Measurements from ENCODE around the gene ARID3C.

Gene ARID3C

DNA sequence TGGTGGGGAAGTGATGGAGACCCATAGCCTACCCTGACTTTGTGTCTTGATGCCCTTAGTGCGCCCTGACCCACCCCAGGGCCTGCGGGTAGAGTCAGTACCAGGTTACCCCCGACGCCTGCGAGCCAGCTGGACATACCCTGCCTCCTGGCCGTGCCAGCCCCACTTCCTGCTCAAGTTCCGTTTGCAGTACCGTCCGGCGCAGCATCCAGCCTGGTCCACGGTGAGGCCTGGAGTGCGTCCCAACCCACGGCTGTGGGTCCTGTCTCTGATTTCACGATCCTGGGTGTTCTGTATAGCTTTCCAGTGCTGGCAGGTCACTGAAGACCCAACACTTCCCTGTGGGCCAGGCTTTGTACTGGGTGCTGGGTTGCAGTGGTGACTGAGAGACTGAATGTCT lies 29.6 kb upstream of the ARID3C start:
- DNase-seq (ENCODE audit: low read depth): no peak
- TF ChIP-seq, protein P1, sequence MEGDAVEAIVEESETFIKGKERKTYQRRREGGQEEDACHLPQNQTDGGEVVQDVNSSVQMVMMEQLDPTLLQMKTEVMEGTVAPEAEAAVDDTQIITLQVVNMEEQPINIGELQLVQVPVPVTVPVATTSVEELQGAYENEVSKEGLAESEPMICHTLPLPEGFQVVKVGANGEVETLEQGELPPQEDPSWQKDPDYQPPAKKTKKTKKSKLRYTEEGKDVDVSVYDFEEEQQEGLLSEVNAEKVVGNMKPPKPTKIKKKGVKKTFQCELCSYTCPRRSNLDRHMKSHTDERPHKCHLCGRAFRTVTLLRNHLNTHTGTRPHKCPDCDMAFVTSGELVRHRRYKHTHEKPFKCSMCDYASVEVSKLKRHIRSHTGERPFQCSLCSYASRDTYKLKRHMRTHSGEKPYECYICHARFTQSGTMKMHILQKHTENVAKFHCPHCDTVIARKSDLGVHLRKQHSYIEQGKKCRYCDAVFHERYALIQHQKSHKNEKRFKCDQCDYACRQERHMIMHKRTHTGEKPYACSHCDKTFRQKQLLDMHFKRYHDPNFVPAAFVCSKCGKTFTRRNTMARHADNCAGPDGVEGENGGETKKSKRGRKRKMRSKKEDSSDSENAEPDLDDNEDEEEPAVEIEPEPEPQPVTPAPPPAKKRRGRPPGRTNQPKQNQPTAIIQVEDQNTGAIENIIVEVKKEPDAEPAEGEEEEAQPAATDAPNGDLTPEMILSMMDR (IDR thresholded peaks at IDR 0.05; ENCODE audit: control insufficient read depth, insufficient read depth, low read depth, low read length, missing control alignments): no peak
- H3K4me3 ChIP-seq (ENCODE audit: control insufficient read depth, low read depth, low read length): no peak overlapping the region

DNA sequence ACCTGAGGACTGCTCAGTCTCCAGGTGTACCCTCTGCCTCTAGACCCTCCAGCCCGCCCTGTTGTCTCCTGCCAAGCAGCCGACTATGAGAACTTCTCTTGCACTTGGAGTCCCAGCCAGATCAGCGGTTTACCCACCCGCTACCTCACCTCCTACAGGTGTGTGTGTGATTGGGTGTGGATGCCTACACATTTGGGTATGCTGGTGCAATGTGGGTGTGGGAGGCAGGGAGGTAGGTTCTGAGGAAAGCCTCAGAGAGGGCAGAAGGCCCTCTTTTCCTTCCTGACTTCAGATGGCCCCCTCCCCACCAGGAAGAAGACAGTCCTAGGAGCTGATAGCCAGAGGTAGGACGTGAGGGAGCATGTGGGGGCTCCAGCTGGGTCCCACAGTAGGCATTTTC lies 28.1 kb upstream of the ARID3C start:
- TF ChIP-seq, protein P1 (IDR thresholded peaks at IDR 0.05; ENCODE audit: control insufficient read depth, insufficient read depth, low read depth, low read length, missing control alignments): no peak
- DNase-seq (ENCODE audit: low read depth): no peak
- no peak overlapping the region for H3K4me3 ChIP-seq (ENCODE audit: control insufficient read depth, low read depth, low read length)

DNA sequence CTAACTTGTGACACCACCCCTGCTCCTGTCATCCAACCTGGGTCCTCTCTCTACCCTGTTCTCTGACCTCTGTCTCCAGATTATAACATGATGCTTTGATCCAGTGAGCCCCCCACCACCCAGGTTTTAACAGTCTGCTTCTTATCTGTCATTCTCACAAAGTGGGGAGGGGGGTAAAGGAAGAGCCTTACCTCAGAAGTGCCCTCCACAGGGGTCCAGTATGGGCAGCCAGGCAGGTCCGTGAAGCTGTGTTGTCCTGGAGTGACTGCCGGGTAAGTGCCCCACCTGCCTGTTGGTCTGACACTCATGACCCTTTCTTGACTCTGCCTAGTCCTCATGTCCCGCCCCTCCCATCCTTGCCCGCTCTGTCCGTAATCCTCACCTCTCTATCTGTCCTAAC lies 26.5 kb upstream of the ARID3C start:
- TF ChIP-seq, protein P1 (IDR thresholded peaks at IDR 0.05; ENCODE audit: control insufficient read depth, insufficient read depth, low read depth, low read length, missing control alignments): no peak
- H3K4me3 ChIP-seq (ENCODE audit: control insufficient read depth, low read depth, low read length): no peak overlapping the region
- DNase-seq (ENCODE audit: low read depth): no peak

DNA sequence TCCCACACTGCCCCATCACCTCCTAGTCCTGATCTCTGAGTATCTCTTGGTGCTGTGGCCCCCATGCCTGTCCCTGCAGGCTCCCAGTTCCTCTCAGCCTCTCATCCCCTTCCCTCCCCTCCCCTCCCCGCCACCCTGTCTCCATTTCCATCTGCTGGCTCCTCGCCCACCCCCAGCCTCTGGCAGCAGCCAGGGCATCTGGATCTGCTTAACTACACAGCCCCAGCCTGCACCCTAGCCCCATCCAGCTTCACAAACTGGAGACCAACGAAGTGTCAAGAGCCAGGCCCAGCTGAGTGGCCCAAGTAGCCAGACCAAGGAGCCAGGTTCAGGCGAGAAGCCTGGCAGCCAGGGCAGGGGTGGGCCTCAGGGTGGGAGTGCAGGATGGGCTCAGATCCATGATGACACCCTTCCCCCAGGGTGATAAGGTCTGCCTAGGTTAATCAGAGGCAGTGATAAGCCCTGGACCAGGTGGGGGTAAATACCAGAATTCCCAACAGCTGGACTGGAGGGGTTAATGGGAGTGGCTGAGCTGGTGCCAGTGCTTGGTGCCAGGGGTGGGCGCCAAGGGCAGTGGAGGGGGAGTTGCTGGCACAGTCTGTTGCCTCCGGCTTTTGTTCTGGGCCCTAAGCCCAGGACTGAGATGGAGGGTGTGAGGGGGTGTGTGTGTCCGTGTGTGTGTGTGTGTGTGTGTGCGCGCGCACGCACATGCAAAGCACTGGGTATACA lies 25.6 kb upstream of the ARID3C start:
- H3K4me3 ChIP-seq (ENCODE audit: control insufficient read depth, low read depth, low read length): no peak overlapping the region
- TF ChIP-seq, protein P1 (IDR thresholded peaks at IDR 0.05; ENCODE audit: control insufficient read depth, insufficient read depth, low read depth, low read length, missing control alignments): no peak
- peak; percentile 47 for DNase-seq (ENCODE audit: low read depth)

DNA sequence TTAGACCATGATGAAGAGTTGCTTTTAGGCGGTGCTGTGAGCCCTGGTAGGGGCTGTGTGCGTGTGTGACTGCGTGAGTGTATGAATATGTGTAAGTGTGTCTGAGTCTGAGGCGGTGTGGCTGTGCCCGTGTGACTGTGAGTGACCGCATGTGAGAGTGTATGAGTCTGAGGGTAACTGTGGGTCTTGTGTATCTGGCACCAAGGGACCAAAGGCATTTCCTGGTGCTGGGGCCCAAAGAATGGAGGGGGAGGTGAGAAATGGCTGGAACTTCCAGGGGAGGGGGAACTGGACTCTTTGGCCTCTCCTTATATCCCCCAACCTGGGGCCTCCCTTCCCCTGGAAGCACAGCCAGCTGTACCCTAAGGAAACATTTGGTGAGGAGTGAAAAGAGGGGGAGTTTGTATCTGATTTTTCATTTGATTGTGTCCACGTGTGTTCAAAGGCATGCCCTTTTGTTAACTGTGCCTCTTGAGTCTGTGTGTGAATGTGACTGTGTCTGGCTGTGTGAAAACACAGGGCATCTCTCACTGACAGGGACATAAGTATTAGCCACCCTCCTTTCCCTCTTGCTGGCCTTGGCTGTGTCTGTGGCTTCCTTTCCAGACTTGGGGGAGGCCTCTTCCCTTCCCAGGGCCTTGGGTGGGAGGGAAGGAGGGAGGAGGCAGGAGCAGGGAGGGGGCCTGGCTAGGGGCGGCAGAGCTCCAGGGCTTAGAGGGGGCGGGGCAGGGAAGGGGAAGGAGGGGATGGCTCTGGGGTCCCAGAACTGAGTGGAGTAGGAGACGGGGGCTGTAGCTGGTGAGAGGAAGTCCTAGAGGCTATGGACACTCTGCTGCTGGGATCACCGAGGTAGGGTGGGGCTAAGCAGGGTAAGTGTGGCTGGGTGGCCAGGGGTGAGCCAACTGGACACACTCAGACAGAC lies 24.5 kb upstream of the ARID3C start:
- TF ChIP-seq, protein P1 (IDR thresholded peaks at IDR 0.05; ENCODE audit: control insufficient read depth, insufficient read depth, low read depth, low read length, missing control alignments): no peak
- no peak overlapping the region for H3K4me3 ChIP-seq (ENCODE audit: control insufficient read depth, low read depth, low read length)
- no peak for DNase-seq (ENCODE audit: low read depth)

DNA sequence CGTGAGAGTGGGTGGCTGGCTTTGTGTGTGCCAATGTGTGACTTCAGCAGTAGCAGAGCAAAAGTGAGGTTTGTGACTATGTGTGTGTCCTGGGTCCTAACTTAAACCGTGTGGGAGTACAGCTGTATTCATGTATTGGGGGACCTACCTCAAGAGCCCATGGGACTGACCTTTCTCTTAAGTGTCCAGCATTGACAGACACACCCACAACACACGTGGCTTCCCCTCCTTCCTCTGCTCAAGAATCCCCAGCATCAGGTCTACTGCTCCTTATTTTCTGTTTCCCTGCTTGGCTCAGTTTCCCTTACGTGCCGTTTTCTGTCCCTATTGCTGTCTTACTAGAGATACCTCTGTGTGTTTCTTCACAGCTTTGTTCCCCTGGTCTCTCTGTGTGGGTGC lies 23.7 kb upstream of the ARID3C start:
- no peak for DNase-seq (ENCODE audit: low read depth)
- TF ChIP-seq, protein P1 (IDR thresholded peaks at IDR 0.05; ENCODE audit: control insufficient read depth, insufficient read depth, low read depth, low read length, missing control alignments): no peak
- peak overlapping the region; percentile 49 for H3K4me3 ChIP-seq (ENCODE audit: control insufficient read depth, low read depth, low read length)

Measured in AG09309 (cell line).